HAP-1 (cell line): ENCODE results near the gene MYEOV.

Source experiments
- DNase-seq, 2 experiments: peaks; one replicate each; pipeline ENCODE4 v3.0.0-alpha.2; 2016 to 2020; ENCODE audit warnings: low spot score in 2 of 2
- H3K27me3 ChIP-seq: fragments of 250-450 bp; sonication (Bioruptor Pico); 2 replicates; pipeline ENCODE4 v1.5.1; 2020; ENCODE audit warnings: low read depth, mild to moderate bottlenecking, moderate library complexity
- H3K36me3 ChIP-seq: fragments of 250-450 bp; sonication (Bioruptor Pico); replicated peaks from 2 replicates; pipeline ENCODE4 v1.5.1; 2020; ENCODE audit warnings: mild to moderate bottlenecking
- H3K4me1 ChIP-seq: fragments of 250-450 bp; sonication (Bioruptor Pico); 2 replicates; pipeline ENCODE4 v1.5.1; 2020; ENCODE audit warnings: mild to moderate bottlenecking
- H3K4me3 ChIP-seq: fragments of 250-450 bp; sonication (Bioruptor Pico); 2 replicates; pipeline ENCODE4 v1.5.1; 2020; ENCODE audit warnings: mild to moderate bottlenecking, moderate library complexity
- H3K9me3 ChIP-seq: fragments of 250-450 bp; sonication (Bioruptor Pico); 2 replicates; pipeline ENCODE4 v1.5.1; 2020; ENCODE audit warnings: mild to moderate bottlenecking, moderate library complexity
- in situ Hi-C: fragments of 300-500 bp; cut with MboI; formaldehyde crosslinking; loops from 3 replicates; pipeline ENCODE4 v1.14.3; 2020; ENCODE audit warnings: low sequenced_read_pairs, inconsistent platforms, mixed read lengths

The MYEOV gene

DNA sequence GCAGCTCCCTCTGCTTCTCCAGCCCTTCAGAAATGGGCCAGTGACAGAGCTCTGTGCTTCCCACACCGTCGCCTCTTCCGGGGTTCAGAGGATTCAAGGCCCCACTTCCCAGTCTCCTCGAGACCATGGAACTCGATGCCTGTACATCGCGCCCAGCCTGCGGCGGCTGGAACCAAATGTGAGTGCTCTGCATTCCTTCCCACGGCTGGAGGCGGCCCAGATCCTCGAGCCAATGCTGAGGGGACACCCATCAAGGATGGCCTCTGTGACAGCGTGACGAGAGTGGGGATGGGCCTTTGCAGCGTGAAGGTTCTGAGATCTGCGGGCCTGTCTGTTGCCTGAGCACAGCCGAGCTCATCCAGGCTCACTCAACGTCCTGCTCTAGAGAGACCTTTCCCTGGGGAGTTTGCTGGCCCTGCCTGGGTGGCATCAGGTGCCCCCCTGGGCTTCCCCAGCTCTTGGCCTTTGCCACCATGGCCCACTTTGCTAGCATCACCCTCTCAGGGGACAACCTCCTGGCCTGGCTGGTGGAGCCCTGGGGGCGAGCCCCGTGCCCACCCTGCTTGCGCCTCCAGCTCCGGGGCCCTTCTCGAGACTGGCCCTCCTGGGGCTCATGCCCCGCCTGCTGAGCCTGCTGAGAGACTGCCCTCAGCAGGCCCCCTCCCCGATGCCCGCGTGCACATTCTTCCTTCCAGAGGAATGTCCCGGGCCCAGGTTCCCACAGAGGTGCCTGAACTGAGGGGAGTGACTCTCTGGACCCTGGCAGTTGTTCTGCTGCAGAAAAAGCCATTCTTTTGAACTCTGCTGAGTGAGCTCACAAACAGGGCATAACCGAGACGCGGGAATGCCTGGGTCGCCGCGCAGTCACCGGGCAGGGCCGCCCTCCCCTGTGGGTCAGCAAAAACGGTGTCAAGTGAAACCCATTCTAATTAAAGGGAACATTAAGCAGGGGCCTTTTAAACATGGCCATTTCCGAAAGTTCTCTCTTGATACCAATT is 7.3 kb upstream of the MYEOV start:
- Histone ChIP-seq H3K9me3 (no peaks in the 10 kb centered on the region), H3K36me3 (no peaks in the 10 kb centered on the region), H3K4me3 (no peak overlapping the region), H3K4me1 (no peaks in the 10 kb centered on the region), H3K27me3 (no peaks in the 10 kb centered on the region)
- in situ Hi-C loops, result no loop called here
- DNase-seq, result no peak

DNA sequence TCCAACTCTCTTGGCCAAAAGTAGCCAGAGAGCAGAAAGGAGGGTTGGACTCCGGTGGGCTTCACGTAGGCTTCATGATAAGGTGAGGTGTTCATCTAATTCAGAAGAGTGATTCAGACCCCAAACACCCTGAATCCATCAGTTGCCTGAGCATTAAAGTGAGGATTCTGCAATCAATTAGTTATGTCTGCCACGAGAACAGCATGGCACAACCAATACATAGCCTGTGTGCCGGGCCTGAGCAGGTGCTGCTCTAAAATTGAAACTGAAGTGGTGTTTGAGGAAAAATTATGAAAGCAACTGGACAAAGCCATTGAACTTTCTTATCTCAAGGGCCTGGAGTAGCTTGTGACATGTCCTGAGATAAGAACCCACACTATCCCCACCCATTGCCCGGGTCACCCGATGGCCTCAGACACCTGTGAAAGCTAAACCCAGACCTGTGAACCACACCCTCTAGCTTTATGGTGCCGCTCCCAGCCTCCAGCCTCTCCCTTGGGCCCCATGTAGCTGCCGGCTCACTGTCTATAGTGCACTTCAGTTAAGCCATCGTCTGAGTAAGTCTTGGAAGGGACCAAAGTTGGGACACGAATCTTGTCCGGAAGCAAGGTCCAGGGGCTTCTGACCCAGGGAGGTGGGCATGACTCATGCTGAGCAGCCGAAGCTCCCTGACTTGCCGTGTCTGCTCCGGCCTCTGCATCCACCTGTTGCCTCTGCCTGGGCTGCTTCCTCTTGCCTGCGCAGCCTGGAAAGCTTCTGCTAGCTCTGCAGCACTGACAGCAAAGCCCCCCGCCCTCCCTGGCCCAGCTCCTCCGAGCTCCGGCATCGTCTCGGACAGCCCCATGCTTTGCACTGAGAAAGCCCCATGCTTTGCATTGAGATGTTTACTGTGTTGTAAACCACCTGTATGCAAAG is 5.7 kb upstream of the MYEOV start:
- Histone ChIP-seq H3K36me3 (no peaks in the 10 kb centered on the region), H3K9me3 (no peaks in the 10 kb centered on the region), H3K4me1 (no peaks in the 10 kb centered on the region), H3K27me3 (no peaks in the 10 kb centered on the region), H3K4me3 (no peak overlapping the region)
- no peak for DNase-seq
- in situ Hi-C loops, result no loop called here

DNA sequence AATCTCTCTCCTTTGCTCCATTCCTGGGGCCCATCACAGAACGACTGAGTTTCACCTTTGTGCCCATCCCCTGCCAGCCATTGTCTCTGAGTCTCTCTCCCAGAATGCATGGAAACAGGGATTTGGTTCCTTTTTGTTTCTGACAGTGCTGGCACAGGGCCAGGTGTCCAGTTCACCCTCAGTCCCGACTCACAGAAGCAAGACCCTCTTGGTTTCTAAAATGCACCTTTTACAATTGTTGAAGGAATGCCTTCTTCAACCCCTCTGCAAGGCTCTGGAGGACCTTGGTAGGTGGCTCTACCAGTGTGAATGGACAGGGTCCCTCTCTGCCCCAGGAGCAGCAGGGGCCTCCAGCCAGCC is 5.1 kb upstream of the MYEOV start:
- in situ Hi-C loops, result no loop called here
- no peaks in the 10 kb centered on the region for H3K36me3 ChIP-seq
- no peaks in the 10 kb centered on the region for H3K9me3 ChIP-seq
- no peak overlapping the region for H3K4me3 ChIP-seq
- H3K4me1 ChIP-seq, result no peaks in the 10 kb centered on the region
- DNase-seq, result no peak
- no peaks in the 10 kb centered on the region for H3K27me3 ChIP-seq

DNA sequence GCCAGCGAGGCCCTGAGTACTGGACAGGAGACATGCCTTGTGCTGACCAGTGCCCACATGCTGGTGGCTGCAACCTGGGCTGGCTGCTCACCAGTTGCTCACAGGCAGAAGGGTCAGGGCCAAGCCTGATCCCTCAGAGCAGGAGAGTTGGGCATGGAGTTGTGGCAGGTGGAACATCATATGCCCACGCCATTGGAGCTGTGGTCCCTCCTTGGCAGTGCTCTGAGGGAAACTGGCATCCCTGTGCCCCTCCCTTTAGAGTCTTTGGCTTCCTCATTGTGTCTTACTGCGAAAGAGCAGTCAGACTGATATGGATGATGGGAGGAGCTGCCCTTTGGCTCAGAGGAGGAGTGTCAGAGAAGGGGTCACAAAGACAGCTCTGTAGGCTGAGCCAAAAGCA is 3.1 kb upstream of the MYEOV start:
- H3K4me1 ChIP-seq, result no peaks in the 10 kb centered on the region
- no peaks in the 10 kb centered on the region for H3K9me3 ChIP-seq
- H3K4me3 ChIP-seq, result no peak overlapping the region
- DNase-seq, result no peak
- no peaks in the 10 kb centered on the region for H3K36me3 ChIP-seq
- in situ Hi-C loops, result no loop called here
- H3K27me3 ChIP-seq, result no peaks in the 10 kb centered on the region

DNA sequence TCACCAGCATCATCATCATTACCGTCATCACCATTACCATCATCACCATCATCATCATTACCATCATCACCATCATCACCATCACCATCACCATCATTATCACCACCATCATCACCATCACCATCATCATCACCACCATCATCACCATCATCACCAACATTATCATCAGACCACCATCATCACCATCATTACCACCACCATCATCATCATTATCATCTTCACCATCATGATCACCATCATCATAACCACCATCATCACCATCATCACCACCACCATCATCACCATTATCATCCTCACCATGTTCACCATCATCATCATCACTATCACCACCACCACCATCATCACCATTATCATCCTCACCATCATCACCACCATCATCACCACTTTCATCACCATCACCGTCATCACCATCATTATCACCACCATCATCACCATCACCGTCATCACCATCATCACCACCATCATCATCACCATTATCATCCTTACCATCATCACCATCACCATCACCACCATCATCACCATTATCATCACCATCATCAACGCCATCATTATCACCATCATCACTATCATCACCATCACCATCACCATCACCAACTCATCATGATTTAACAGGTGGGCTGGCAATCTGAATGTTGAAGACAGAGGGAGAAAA is 2.4 kb upstream of the MYEOV start:
- Histone ChIP-seq H3K4me1 (no peaks in the 10 kb centered on the region), H3K9me3 (no peaks in the 10 kb centered on the region), H3K27me3 (no peaks in the 10 kb centered on the region), H3K36me3 (no peaks in the 10 kb centered on the region), H3K4me3 (no peak overlapping the region)
- in situ Hi-C loops, result no loop called here
- DNase-seq, result no peak

DNA sequence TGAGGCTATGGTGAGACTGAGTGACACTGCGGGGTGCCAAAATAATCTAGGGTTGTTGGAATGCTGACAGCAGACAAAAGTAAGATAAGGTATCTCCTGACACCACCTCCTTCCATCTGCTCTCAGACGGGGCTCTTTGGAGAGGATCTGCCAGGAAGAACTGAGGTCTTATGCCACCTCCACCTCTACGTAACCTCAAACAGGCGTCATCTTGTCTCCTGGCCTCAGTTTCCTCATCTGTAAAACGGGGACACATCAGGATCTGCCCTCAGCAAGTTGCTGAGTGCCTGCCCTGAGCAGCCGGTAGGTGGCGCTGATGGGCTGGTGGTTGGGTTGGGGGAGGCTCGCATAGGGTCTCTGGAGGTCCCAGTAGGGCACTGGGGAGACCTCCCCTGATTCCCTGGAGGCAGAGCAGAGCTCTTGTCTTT is 1.7 kb upstream of the MYEOV start:
- no peaks in the 10 kb centered on the region for H3K27me3 ChIP-seq
- DNase-seq, result peak in 1 of 2 experiments; percentile 52
- H3K36me3 ChIP-seq, result no peaks in the 10 kb centered on the region
- no peaks in the 10 kb centered on the region for H3K4me1 ChIP-seq
- in situ Hi-C loops, result no loop called here
- H3K4me3 ChIP-seq, result no peak overlapping the region
- H3K9me3 ChIP-seq, result no peaks in the 10 kb centered on the region

DNA sequence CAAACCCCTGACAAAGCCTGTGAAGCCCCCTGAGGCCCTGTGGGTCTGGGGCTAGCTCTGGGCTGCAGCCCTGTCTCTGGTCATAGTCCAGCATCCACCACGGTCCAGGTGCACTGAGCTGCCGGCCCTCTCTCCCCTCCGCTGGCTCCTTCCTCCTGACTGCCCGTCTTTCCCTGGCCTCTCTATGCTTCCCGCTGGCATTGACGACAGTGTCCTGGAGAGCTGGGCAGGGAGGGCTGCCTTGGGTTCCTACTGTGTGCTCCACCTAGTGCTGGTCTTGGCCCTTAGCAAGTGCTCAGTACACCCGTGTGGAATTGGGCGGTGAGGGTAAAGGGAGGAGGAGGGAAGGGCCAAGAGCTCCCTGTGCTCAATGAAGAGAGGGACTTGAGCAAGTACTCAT is 868 bp upstream of the MYEOV start:
- DNase-seq, result no peak
- Histone ChIP-seq H3K36me3 (no peaks in the 10 kb centered on the region), H3K9me3 (no peaks in the 10 kb centered on the region), H3K4me3 (no peak overlapping the region), H3K4me1 (no peaks in the 10 kb centered on the region), H3K27me3 (no peaks in the 10 kb centered on the region)
- in situ Hi-C loops, result no loop called here

DNA sequence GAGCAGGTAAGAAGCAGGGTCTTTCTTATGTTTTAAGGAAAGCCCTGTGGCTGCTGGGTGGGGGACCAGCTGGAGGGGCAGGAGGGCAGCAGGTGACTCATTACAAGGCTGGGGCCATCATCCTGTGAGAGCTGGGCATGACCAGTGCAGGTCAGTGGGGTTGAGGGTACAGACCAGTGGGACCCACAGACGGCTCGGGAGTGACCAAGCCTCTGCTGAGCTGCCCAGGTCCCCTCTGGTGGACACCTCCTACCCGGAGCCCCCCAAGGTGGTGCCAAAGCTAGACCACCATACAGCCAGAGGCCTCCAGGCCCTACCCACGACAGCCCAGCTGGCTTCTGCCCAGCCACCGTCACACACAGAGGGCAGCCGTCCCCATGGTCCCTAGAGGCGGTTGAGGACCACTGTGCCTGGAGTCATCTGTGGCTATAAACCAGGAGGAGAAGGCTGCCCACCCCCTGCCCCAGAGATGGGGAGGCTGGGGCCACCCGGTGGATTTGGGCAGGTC is 670 bp downstream of the MYEOV start:
- Histone ChIP-seq H3K36me3 (no peaks in the 10 kb centered on the region), H3K27me3 (no peaks in the 10 kb centered on the region), H3K4me3 (no peak overlapping the region), H3K9me3 (no peaks in the 10 kb centered on the region), H3K4me1 (no peaks in the 10 kb centered on the region)
- in situ Hi-C loops, result no loop called here
- DNase-seq, result no peak

DNA sequence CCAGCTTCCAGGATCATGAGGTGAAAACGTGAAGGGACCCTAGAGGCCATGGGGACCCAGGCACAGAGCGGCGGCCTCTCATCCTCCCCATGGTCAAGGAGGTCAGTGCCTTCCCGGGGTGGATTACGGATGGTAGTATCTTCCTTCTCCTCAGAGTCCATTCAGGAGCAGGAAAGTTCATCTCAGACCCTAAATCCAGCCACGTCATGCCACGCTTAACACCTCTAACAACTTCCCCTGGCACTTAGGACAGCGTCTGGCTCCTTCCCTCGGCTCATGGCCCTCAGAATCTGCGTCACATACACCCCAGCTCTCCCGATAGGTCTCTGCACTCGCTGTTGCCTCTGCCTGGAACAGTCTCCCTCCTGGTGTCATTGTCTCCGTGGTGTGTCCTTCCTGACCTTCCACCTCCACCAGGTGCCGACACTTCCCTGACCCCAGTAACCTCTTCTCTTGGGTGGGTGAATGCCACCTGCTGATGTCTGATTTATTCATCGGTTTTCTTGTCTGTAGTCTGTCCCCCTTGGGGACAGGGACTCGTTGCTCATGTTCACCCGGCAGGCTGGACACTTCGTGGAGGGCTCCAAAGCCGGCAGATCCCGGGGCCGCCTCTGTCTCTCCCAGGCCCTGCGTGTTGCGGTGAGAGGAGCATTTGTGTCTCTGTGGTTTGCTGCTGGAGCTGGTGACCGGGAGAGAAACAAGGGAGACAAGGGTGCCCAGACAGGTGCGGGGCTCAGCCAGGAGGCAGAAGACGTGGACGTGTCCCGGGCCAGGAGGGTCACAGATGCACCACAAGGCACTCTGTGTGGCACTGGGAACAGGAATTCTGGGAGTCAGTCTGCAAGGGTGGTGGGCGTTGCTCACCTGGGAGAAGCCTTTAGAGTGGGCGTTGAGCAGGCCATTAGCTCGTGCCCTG is 1.4 kb downstream of the MYEOV start:
- in situ Hi-C loops, result no loop called here
- DNase-seq, result no peak
- no peak overlapping the region for H3K4me3 ChIP-seq
- no peaks in the 10 kb centered on the region for H3K4me1 ChIP-seq
- no peaks in the 10 kb centered on the region for H3K27me3 ChIP-seq
- no peaks in the 10 kb centered on the region for H3K9me3 ChIP-seq
- H3K36me3 ChIP-seq, result no peaks in the 10 kb centered on the region

DNA sequence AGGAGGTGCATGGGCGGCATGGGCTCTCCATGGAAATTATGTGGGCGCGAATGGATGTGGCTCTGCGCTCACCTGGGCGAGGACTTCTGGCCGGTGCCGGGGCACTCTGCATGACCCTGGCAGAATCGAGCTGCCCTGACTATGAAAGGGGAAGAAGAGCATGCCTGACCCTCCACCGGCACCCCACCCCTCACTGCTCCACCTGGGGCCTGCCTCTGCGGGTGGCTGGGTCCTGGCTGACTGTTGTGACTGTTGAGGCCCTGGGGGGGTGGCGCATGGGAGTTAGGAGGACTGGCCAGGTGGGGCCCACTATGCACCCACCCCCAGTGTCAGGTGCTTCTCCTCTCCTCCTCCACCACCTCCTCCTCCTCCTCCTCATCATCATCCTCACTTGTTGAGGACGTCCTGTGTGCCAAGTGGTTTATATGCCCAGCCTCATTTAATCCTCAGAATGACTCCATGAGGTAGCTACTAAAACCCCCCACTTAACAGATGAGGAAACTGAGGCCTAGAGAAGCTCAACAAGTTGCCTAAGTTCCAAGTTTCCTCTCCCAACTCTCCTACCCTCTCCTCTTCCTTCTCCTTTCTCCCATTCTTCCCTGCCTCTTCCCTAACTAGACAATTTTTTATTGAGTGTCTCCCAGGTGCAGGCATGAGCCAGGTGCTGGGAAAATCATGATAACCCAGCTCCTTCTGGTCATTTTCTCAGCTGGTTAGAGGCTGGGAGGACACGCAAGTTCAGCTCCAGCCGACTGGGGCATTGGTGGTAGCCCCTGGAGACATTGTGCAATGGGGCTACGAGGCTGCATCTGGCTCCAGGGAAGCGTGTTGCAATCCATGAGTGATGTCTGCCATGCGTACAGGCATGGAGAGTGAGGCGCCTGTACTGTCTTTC is 2.3 kb downstream of the MYEOV start:
- Histone ChIP-seq H3K4me3 (no peak overlapping the region), H3K27me3 (no peaks in the 10 kb centered on the region), H3K36me3 (no peaks in the 10 kb centered on the region), H3K9me3 (no peaks in the 10 kb centered on the region), H3K4me1 (no peaks in the 10 kb centered on the region)
- DNase-seq, result no peak
- in situ Hi-C loops, result no loop called here

DNA sequence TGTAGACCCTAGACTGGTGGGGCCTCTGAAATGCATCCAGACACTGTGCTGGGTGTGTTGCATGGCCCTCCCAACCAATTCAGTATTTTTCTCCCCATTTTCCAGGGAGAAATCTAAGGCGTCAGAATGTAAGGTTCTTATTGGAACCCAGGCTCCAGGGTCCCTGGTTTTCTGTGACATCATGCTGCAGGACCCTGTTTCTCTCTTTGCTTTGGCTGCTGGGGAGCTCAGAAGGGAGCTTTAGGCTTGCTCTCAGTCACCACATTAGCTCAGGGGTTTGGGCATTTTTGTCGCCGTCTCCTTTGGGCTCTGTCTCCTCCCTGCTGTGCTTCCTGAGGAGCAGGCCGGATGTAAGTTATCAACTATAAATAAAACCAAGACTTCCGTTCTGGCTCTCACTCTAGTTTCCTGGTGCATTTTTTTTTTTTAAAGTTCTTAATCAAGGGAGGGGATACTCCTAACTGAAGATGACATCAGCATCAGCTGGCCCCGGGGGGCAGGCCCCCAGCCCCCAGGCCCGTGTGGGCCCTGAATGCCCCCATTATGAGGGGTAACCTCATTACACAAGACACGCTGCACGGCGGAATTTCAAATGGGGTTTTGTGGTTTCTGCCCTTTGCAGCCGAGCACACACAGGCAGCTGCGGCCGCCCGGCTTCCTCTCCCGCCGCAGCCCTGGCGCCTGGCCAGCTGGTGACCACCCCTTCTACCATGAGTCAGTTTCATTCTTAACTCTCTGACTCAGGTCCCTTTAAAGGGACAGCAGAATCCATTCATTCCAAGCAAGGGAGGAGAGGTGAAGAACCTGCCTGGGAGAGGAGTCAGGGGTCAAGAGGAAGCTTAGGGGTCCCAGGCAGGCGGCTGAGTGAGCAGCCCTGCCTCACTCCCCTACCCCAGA is 3.2 kb downstream of the MYEOV start:
- H3K27me3 ChIP-seq, result no peaks in the 10 kb centered on the region
- in situ Hi-C loops, result no loop called here
- H3K4me1 ChIP-seq, result no peaks in the 10 kb centered on the region
- DNase-seq, result peak; percentile 2 to 57
- no peaks in the 10 kb centered on the region for H3K36me3 ChIP-seq
- H3K9me3 ChIP-seq, result no peaks in the 10 kb centered on the region
- H3K4me3 ChIP-seq, result no peak overlapping the region
